ENCODE data around the gene SETD1B. TPM values are rescaled to one million over a fixed set of nuclear protein-coding genes. Genes with fewer than 3 reads are reported as not detected.

SETD1B gene
- 1.1 and 1.2 TPM in 2 replicates for polyA plus RNA-seq

GRCh38 chr12:121803861-121804416, at the start of gene SETD1B:
Gene SETD1B, plus strand, starts transcription at chr12:121804009. Its CDS starts 729 bp downstream, at chr12:121804738.

GRCh38 chr12:121793440-121793837, 10.4 kb upstream of the SETD1B start, which contains the start of gene RHOF:
Gene RHOF, minus strand, starts transcription at chr12:121793688. Its CDS starts 55 bp downstream, at chr12:121793633.

GRCh38 chr12:121858662-121859572, 55.1 kb downstream of the SETD1B start, which contains the start of gene HPD:
Gene HPD, minus strand, starts transcription at chr12:121858859. Its CDS starts 36 bp downstream, at chr12:121858823.

Other genes with a start within 250 kb of the SETD1B start
- gene KDM2B, start 223.0 kb upstream of the SETD1B start, polyA plus RNA-seq = 3.7 and 6.0 TPM in 2 replicates
- 0.95 TPM in 1 of 2 replicates, not detected in the other for gene ORAI1, start 177.5 kb upstream of the SETD1B start, polyA plus RNA-seq
- 0.27 and 1.4 TPM in 2 replicates for gene MORN3, start 134.4 kb upstream of the SETD1B start, polyA plus RNA-seq
- gene TMEM120B, start 91.3 kb upstream of the SETD1B start, polyA plus RNA-seq = 8.1 and 8.3 TPM in 2 replicates
- gene RHOF, start 10.3 kb upstream of the SETD1B start, polyA plus RNA-seq = 1.5 and 3.1 TPM in 2 replicates
- gene HPD, start 54.9 kb downstream of the SETD1B start, polyA plus RNA-seq = not detected in 2 replicates
- 20.5 and 35.4 TPM in 2 replicates for gene PSMD9, start 84.8 kb downstream of the SETD1B start, polyA plus RNA-seq
- gene CFAP251, start 114.6 kb downstream of the SETD1B start, polyA plus RNA-seq = 3.4 and 7.0 TPM in 2 replicates
- 4.0 and 6.4 TPM in 2 replicates for gene BCL7A, start 217.9 kb downstream of the SETD1B start, polyA plus RNA-seq

All from Purkinje cell (primary cell).